ENCODE results near the gene LIF. TPM values are rescaled to one million over a fixed set of nuclear protein-coding genes. Genes with fewer than 3 reads are reported as not detected.

LIF gene
- polyA plus RNA-seq, 1 of the 3 experiments (the other 2 are of a cell fraction): 24.6 TPM

DNA sequence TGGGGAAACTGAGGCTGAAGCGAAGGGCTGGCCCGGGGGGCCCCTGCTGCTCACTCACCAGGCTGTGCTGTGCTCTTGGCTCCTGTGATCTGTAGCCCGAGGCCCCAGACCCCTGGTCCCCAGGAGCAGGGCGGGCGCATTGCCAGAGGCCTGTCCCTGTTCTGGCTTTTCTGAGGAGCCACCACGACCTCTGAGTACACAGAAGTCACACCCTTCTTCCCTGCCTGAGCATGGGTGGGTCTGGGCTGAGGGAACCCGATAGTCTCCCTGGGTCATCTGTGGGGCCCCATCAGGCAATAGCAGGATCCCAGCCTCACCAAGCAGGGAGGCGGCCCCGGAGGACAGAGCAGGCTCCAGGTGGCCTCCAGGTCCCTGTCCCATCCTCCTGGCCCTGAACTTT, 37.6 kb upstream of the LIF start:
- Histone ChIP-seq H3K36me3 (replicated peaks in 1 of 2; ENCODE audit: control insufficient read depth in 1 of 2, insufficient read depth in 2 of 2, low read length in 1 of 2) (peaks cover 0 to 2% of the 10 kb centered on the region in 2 experiments), H3K9me3 (no peaks in the 10 kb centered on the region), H3K4me1 (ENCODE audit: control insufficient read depth in 1 of 2, insufficient read depth in 2 of 2, low read depth in 1 of 2, low read length in 1 of 2) (peaks cover 0 to 11% of the 10 kb centered on the region in 2 experiments; a peak in 1 of 4 replicates), H3K79me2 (ENCODE audit: insufficient read depth) (no peaks in the 10 kb centered on the region), H3K27me3 (ENCODE audit: insufficient read depth) (no peaks in the 10 kb centered on the region), H3K9me2 (no peaks in the 10 kb centered on the region), H3F3A (replicated peaks; ENCODE audit: insufficient read depth) (peaks cover 17% of the 10 kb centered on the region), H3K4me3 (ENCODE audit: low read depth in 2 of 2, low read length in 1 of 2) (no peak overlapping the region), H2AFZ (ENCODE audit: low read depth) (no peak overlapping the region), H3K9ac (no peak overlapping the region), H3K4me2 (no peak overlapping the region), H3K27ac (ENCODE audit: low read depth in 2 of 2, low read length in 1 of 2) (no peak overlapping the region), H4K20me1 (ENCODE audit: insufficient read depth) (peaks cover 4% of the 10 kb centered on the region; the same call in 1 of the 2 replicates)
- 79% methylated on average over 6 of the region's 9 CpGs for WGBS (ENCODE audit: low lambda C conversion rate)
- ChIA-PET CTCF (interaction anchor here (0.6 to 12.9 kb wide), 6 partner anchors 21 to 176 kb away, joined by 3 to 228 read pairs (median 9); partner anchors contain the start of genes RNF215 and SEC14L2), POLR2A (no interaction called here)
- no peak for TF ChIP-seq GATA2 (CRISPR knock-in tag; IDR thresholded peaks at IDR 0.05)
- TF ChIP-seq, protein P1, sequence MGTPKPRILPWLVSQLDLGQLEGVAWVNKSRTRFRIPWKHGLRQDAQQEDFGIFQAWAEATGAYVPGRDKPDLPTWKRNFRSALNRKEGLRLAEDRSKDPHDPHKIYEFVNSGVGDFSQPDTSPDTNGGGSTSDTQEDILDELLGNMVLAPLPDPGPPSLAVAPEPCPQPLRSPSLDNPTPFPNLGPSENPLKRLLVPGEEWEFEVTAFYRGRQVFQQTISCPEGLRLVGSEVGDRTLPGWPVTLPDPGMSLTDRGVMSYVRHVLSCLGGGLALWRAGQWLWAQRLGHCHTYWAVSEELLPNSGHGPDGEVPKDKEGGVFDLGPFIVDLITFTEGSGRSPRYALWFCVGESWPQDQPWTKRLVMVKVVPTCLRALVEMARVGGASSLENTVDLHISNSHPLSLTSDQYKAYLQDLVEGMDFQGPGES (IDR thresholded peaks at IDR 0.05; ENCODE audit: low read depth, low read length): no peak
- no peak for TF ChIP-seq SMC3 (IDR thresholded peaks at IDR 0.05; ENCODE audit: low read depth, low read length)
- TF ChIP-seq, protein P2, sequence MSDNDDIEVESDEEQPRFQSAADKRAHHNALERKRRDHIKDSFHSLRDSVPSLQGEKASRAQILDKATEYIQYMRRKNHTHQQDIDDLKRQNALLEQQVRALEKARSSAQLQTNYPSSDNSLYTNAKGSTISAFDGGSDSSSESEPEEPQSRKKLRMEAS (IDR thresholded peaks at IDR 0.05; ENCODE audit: low read depth): no peak
- TF ChIP-seq CHD2 (IDR thresholded peaks at IDR 0.05; ENCODE audit: low read length, partially characterized antibody): no peak
- TF ChIP-seq POLR2AphosphoS5 (IDR thresholded peaks at IDR 0.05; ENCODE audit: low read depth, low read length): no peak
- TF ChIP-seq ELF1 (IDR thresholded peaks at IDR 0.05): no peak
- no peak for TF ChIP-seq FOXJ3 (CRISPR knock-in tag; IDR thresholded peaks at IDR 0.05)
- no peak for TF ChIP-seq NRF1 (IDR thresholded peaks at IDR 0.05; ENCODE audit: low read depth, low read length)
- TF ChIP-seq SIN3A (IDR thresholded peaks at IDR 0.05; ENCODE audit: borderline replicate concordance, low read depth, low read length): no peak
- TF ChIP-seq, protein P3, sequence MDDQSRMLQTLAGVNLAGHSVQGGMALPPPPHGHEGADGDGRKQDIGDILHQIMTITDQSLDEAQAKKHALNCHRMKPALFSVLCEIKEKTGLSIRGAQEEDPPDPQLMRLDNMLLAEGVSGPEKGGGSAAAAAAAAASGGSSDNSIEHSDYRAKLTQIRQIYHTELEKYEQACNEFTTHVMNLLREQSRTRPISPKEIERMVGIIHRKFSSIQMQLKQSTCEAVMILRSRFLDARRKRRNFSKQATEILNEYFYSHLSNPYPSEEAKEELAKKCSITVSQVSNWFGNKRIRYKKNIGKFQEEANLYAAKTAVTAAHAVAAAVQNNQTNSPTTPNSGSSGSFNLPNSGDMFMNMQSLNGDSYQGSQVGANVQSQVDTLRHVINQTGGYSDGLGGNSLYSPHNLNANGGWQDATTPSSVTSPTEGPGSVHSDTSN (IDR thresholded peaks at IDR 0.05): no peak
- TF ChIP-seq RCOR1 (IDR thresholded peaks at IDR 0.05; ENCODE audit: low read length): no peak
- TF ChIP-seq EP300 (IDR thresholded peaks at IDR 0.05; ENCODE audit: borderline replicate concordance in 1 of 2, low read depth in 1 of 2, low read length in 1 of 2): no peak
- no peak for TF ChIP-seq RFX5 (IDR thresholded peaks at IDR 0.05; ENCODE audit: low read length)
- no peak for DNase-seq

DNA sequence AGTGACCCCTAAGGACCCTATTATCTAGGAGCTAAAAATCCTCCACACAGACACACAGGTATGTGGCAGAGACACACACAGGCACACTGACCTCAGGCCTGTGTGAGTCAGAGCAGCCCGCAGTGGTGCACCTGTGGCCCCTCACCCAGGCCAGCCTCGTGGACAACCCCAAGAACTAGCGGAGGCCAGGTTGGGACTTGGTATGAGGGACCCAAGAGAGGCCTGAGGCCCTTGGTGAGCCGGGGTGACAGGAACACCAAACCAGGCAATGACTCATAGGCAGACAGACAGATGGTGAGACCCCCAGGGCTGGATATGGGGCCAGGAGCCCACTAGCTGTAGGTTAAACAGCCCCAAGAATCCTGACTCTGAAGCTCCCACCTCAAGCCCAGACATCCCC, 36.8 kb upstream of the LIF start:
- ChIA-PET CTCF (interaction anchor here (0.6 to 12.9 kb wide), 5 partner anchors 20 to 175 kb away, joined by 3 to 228 read pairs (median 8); partner anchors contain the start of genes RNF215 and SEC14L2), POLR2A (no interaction called here)

More for the DNA sequence above, 36.8 kb upstream of the LIF start:
- 70% methylated on average over 2 of the region's 4 CpGs for WGBS (ENCODE audit: low lambda C conversion rate)
- Histone ChIP-seq H3F3A (replicated peaks; ENCODE audit: insufficient read depth) (peaks cover 16% of the 10 kb centered on the region), H3K4me1 (ENCODE audit: control insufficient read depth in 1 of 2, insufficient read depth in 2 of 2, low read depth in 1 of 2, low read length in 1 of 2) (peaks cover under 1 to 6% of the 10 kb centered on the region in 2 experiments; a peak in 3 of 4 replicates), H2AFZ (ENCODE audit: low read depth) (no peak overlapping the region), H3K4me3 (ENCODE audit: low read depth in 2 of 2, low read length in 1 of 2) (no peak overlapping the region), H3K4me2 (no peak overlapping the region), H3K9me2 (no peaks in the 10 kb centered on the region), H3K36me3 (replicated peaks in 1 of 2; ENCODE audit: control insufficient read depth in 1 of 2, insufficient read depth in 2 of 2, low read length in 1 of 2) (peaks cover 0 to 2% of the 10 kb centered on the region in 2 experiments), H3K79me2 (ENCODE audit: insufficient read depth) (no peaks in the 10 kb centered on the region), H3K9me3 (no peaks in the 10 kb centered on the region), H4K20me1 (ENCODE audit: insufficient read depth) (peaks cover 4% of the 10 kb centered on the region; the same call in 1 of the 2 replicates), H3K27ac (ENCODE audit: low read depth in 2 of 2, low read length in 1 of 2) (no peak overlapping the region), H3K9ac (no peak overlapping the region), H3K27me3 (ENCODE audit: insufficient read depth) (no peaks in the 10 kb centered on the region)
- no peak for DNase-seq
- TF ChIP-seq TEAD4 (IDR thresholded peaks at IDR 0.05; ENCODE audit: borderline replicate concordance, insufficient read depth) (no peak), FOSL2 (IDR thresholded peaks at IDR 0.05; ENCODE audit: borderline replicate concordance, low read depth) (no peak), GABPA (IDR thresholded peaks at IDR 0.05; ENCODE audit: low read depth) (no peak), EZH2phosphoT487 (IDR thresholded peaks at IDR 0.05; ENCODE audit: borderline replicate concordance, low read depth) (no peak)

Data from SK-N-SH (cell line).